ENCODE data around the gene DIDO1. TPM values are rescaled to one million over a fixed set of nuclear protein-coding genes. Genes with fewer than 3 reads are reported as not detected.

DIDO1 gene
- total and polyA plus RNA-seq, 2 of the 13 experiments (the other 11 are each of a cell fraction or from before 2014, with no cell fraction given), result 75.0 to 75.1 TPM

DNA sequence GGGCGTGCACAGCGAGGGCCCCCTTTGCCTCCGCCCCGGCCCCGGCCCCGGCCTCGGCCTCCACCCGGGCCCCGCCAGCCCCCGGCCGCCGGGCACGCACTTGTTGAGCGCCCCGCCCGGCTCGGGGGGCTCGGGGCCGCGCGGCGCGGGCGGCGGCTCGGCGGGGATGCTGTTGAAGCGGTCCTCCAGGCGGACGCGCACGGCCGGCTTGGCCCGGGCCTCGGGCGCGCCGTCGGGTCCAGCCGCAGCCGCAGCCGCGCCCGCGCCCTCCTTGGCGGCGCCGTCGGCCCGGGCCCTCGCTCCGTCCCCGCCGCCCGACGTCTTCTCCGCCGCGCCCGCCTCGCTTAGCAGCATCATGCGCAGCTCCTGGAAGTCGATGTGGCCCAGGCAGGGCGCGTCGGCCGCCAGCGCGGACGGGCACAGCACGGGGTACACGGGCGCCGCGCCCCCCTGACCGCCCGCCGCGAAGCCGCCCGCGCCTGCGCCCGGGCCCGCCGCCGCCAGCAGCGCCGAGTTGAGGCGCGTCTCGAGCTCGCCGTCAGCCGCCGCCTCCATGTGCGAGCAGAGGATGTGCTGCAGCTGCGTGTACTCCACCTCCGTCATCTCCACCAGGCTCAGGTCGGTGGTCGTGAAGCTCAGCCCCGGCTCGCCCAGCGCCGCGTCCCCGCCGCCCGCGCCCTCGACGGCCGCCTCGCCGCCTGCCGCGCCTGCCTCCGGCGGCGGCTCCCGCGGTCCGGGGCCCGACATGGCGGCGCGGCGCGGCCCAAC lies 65.2 kb downstream of the DIDO1 start (continued):
- TF ChIP-seq, protein P1, sequence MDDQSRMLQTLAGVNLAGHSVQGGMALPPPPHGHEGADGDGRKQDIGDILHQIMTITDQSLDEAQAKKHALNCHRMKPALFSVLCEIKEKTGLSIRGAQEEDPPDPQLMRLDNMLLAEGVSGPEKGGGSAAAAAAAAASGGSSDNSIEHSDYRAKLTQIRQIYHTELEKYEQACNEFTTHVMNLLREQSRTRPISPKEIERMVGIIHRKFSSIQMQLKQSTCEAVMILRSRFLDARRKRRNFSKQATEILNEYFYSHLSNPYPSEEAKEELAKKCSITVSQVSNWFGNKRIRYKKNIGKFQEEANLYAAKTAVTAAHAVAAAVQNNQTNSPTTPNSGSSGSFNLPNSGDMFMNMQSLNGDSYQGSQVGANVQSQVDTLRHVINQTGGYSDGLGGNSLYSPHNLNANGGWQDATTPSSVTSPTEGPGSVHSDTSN (CRISPR knock-in tag; IDR thresholded peaks at IDR 0.05; ENCODE audit: borderline replicate concordance), result no peak
- TF ChIP-seq, protein P2, sequence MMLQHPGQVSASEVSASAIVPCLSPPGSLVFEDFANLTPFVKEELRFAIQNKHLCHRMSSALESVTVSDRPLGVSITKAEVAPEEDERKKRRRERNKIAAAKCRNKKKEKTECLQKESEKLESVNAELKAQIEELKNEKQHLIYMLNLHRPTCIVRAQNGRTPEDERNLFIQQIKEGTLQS (CRISPR knock-in tag; IDR thresholded peaks at IDR 0.05), result 0 out of 2 replicates have a peak, but pooled peaks have one; percentile 51
- 0 out of 2 replicates have a peak, but pooled peaks have one; percentile 13 for TF ChIP-seq RAD21 (CRISPR knock-in tag; IDR thresholded peaks at IDR 0.05)
- peak; percentile 22; the same call in 1 of the 2 replicates for TF ChIP-seq MEIS2 (CRISPR knock-in tag; IDR thresholded peaks at IDR 0.05)
- TF ChIP-seq, protein P3, sequence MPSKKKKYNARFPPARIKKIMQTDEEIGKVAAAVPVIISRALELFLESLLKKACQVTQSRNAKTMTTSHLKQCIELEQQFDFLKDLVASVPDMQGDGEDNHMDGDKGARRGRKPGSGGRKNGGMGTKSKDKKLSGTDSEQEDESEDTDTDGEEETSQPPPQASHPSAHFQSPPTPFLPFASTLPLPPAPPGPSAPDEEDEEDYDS (CRISPR knock-in tag; IDR thresholded peaks at IDR 0.05), result no peak
- no peak for TF ChIP-seq ATRX (CRISPR knock-in tag; IDR thresholded peaks at IDR 0.05; ENCODE audit: borderline replicate concordance)
- peak; percentile 63; the same call in 1 of the 2 replicates for TF ChIP-seq RNF2 (conservative IDR thresholded peaks at IDR 0.05; ENCODE audit: low read depth)
- TF ChIP-seq GABPA (IDR thresholded peaks at IDR 0.05; ENCODE audit: low read depth, low read length), result no peak
- no peak for TF ChIP-seq GABPA (CRISPR knock-in tag; IDR thresholded peaks at IDR 0.05; ENCODE audit: low read depth)
- 0 out of 2 replicates have a peak, but pooled peaks have one; percentile 35 for TF ChIP-seq ZNF331 (CRISPR knock-in tag; IDR thresholded peaks at IDR 0.05)
- 0 out of 2 replicates have a peak, but pooled peaks have one; percentile 25 for TF ChIP-seq IRX3 (CRISPR knock-in tag; IDR thresholded peaks at IDR 0.05; ENCODE audit: borderline replicate concordance, low read depth)
- TF ChIP-seq ZNF367 (CRISPR knock-in tag; IDR thresholded peaks at IDR 0.05; ENCODE audit: borderline replicate concordance), result peak; percentile 24; the same call in 1 of the 2 replicates
- TF ChIP-seq HNRNPL (IDR thresholded peaks at IDR 0.05; ENCODE audit: low read depth, low read length), result 0 out of 2 replicates have a peak, but pooled peaks have one; percentile 9
- peak; percentile 43; the same call in 1 of the 2 replicates for TF ChIP-seq RBFOX2 (IDR thresholded peaks at IDR 0.05; ENCODE audit: low read depth, low read length)
- TF ChIP-seq SKI (IDR thresholded peaks at IDR 0.05; ENCODE audit: partially characterized antibody), result peak; percentile 82
- TF ChIP-seq FOXO1 (CRISPR knock-in tag; IDR thresholded peaks at IDR 0.05), result 0 out of 2 replicates have a peak, but pooled peaks have one; percentile 9
- TF ChIP-seq, protein P4, sequence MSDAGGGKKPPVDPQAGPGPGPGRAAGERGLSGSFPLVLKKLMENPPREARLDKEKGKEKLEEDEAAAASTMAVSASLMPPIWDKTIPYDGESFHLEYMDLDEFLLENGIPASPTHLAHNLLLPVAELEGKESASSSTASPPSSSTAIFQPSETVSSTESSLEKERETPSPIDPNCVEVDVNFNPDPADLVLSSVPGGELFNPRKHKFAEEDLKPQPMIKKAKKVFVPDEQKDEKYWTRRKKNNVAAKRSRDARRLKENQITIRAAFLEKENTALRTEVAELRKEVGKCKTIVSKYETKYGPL (CRISPR knock-in tag; IDR thresholded peaks at IDR 0.05), result no peak
- TF ChIP-seq, protein P5, sequence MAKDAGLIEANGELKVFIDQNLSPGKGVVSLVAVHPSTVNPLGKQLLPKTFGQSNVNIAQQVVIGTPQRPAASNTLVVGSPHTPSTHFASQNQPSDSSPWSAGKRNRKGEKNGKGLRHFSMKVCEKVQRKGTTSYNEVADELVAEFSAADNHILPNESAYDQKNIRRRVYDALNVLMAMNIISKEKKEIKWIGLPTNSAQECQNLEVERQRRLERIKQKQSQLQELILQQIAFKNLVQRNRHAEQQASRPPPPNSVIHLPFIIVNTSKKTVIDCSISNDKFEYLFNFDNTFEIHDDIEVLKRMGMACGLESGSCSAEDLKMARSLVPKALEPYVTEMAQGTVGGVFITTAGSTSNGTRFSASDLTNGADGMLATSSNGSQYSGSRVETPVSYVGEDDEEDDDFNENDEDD (CRISPR knock-in tag; IDR thresholded peaks at IDR 0.05; ENCODE audit: borderline replicate concordance), result peak; percentile 47; the same call in 1 of the 2 replicates
- TF ChIP-seq ZNF670 (CRISPR knock-in tag; IDR thresholded peaks at IDR 0.05; ENCODE audit: borderline replicate concordance), result no peak
- TF ChIP-seq ZNF343 (CRISPR knock-in tag; IDR thresholded peaks at IDR 0.05), result no peak
- TF ChIP-seq, protein P6, sequence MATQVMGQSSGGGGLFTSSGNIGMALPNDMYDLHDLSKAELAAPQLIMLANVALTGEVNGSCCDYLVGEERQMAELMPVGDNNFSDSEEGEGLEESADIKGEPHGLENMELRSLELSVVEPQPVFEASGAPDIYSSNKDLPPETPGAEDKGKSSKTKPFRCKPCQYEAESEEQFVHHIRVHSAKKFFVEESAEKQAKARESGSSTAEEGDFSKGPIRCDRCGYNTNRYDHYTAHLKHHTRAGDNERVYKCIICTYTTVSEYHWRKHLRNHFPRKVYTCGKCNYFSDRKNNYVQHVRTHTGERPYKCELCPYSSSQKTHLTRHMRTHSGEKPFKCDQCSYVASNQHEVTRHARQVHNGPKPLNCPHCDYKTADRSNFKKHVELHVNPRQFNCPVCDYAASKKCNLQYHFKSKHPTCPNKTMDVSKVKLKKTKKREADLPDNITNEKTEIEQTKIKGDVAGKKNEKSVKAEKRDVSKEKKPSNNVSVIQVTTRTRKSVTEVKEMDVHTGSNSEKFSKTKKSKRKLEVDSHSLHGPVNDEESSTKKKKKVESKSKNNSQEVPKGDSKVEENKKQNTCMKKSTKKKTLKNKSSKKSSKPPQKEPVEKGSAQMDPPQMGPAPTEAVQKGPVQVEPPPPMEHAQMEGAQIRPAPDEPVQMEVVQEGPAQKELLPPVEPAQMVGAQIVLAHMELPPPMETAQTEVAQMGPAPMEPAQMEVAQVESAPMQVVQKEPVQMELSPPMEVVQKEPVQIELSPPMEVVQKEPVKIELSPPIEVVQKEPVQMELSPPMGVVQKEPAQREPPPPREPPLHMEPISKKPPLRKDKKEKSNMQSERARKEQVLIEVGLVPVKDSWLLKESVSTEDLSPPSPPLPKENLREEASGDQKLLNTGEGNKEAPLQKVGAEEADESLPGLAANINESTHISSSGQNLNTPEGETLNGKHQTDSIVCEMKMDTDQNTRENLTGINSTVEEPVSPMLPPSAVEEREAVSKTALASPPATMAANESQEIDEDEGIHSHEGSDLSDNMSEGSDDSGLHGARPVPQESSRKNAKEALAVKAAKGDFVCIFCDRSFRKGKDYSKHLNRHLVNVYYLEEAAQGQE (IDR thresholded peaks at IDR 0.05; ENCODE audit: borderline replicate concordance in 1 of 2, low read depth in 1 of 2, low read length in 2 of 2), result no peak
- no peak for TF ChIP-seq NFYB (CRISPR knock-in tag; IDR thresholded peaks at IDR 0.05)

Data from HepG2 (cell line).